HG02943 (cell line): ENCODE data around the gene SACS.
"Not testable (repeated sequence)": the region's sequence is repeated elsewhere in the genome, so short reads cannot be mapped to it uniquely, and the experiment has no call there.

ENCODE experiments used
- ATAC-seq: cut with Tn5 transposase; IDR thresholded peaks from one replicate; pipeline ENCODE4 v1.9.1; 2021; ENCODE audit warnings: mild to moderate bottlenecking, low read depth, moderate library complexity; ENCODE audit not compliant: unreplicated experiment

The SACS gene

GRCh38 chr13:23321535-23322241 is 111.8 kb downstream of the SACS start:
- peak; percentile 81 for ATAC-seq

GRCh38 chr13:23320926-23321534 is 112.5 kb downstream of the SACS start:
- peak; percentile 19 for ATAC-seq

GRCh38 chr13:23319883-23320224 is 113.6 kb downstream of the SACS start:
- no peak for ATAC-seq

- ATAC-seq, result not testable (repeated sequence)
Observed at GRCh38 chr13:23314837-23315236, 118.7 kb downstream of the SACS start.

- ATAC-seq, result no peak
Observed at GRCh38 chr13:23292586-23292985, 140.9 kb downstream of the SACS start.

- no peak for ATAC-seq
Observed at GRCh38 chr13:23289917-23290357, 143.6 kb downstream of the SACS start.

- ATAC-seq, result no peak
Observed at GRCh38 chr13:23288995-23289394, 144.5 kb downstream of the SACS start.

GRCh38 chr13:23288564-23288963 is 144.9 kb downstream of the SACS start:
- no peak for ATAC-seq

GRCh38 chr13:23279321-23279720 is 154.2 kb downstream of the SACS start:
- ATAC-seq, result no peak
